Fibroblast of mammary gland (primary cell): ENCODE measurements around the gene TLR5.
"Not testable (repeated sequence)": the region's sequence is repeated elsewhere in the genome, so short reads cannot be mapped to it uniquely, and the experiment has no call there.

ENCODE experiments used
- DNase-seq: peaks from one replicate; pipeline ENCODE4 v3.0.0-alpha.2; 2010; ENCODE audit warnings: low read depth
- H3K4me3 ChIP-seq: 2 replicates; pipeline ENCODE4 v1.5.1; 2011; ENCODE audit warnings: low read depth, mild to moderate bottlenecking, low read length, moderate library complexity; ENCODE audit not compliant: control insufficient read depth
- TF ChIP-seq, protein P1 (sequence below): conservative IDR thresholded peaks from 2 replicates; pipeline ENCODE4 v1.5.1; 2011; ENCODE audit warnings: low read depth, low read length, inconsistent platforms; ENCODE audit not compliant: control insufficient read depth, insufficient read depth

The TLR5 gene

GRCh38 chr1:223180731-223181321 lies 37.8 kb upstream of the TLR5 start:
- H3K4me3 ChIP-seq = no peak overlapping the region
- TF ChIP-seq, protein P1, sequence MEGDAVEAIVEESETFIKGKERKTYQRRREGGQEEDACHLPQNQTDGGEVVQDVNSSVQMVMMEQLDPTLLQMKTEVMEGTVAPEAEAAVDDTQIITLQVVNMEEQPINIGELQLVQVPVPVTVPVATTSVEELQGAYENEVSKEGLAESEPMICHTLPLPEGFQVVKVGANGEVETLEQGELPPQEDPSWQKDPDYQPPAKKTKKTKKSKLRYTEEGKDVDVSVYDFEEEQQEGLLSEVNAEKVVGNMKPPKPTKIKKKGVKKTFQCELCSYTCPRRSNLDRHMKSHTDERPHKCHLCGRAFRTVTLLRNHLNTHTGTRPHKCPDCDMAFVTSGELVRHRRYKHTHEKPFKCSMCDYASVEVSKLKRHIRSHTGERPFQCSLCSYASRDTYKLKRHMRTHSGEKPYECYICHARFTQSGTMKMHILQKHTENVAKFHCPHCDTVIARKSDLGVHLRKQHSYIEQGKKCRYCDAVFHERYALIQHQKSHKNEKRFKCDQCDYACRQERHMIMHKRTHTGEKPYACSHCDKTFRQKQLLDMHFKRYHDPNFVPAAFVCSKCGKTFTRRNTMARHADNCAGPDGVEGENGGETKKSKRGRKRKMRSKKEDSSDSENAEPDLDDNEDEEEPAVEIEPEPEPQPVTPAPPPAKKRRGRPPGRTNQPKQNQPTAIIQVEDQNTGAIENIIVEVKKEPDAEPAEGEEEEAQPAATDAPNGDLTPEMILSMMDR = no peak
- peak; percentile 8 for DNase-seq

DNA sequence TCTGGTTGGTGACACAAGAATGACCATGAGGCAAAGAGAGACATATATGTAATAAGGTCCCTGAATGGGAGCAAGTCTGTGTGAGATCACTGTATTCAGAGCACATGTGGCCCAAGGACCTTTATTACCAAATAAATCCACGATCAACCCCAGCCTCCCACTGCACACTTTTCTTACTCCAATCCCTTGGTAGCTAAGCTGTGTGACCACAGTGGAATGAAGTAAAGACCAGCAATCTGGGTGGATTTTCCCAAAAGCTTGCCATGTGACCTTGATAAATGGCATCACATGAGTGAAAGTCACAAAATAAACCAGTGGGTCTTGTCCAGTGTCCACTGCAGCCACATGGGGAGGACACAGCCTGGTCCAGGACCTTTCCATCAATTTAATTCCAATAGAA lies 36.7 kb upstream of the TLR5 start:
- DNase-seq = no peak
- TF ChIP-seq, protein P1 = no peak
- H3K4me3 ChIP-seq = no peak overlapping the region

DNA sequence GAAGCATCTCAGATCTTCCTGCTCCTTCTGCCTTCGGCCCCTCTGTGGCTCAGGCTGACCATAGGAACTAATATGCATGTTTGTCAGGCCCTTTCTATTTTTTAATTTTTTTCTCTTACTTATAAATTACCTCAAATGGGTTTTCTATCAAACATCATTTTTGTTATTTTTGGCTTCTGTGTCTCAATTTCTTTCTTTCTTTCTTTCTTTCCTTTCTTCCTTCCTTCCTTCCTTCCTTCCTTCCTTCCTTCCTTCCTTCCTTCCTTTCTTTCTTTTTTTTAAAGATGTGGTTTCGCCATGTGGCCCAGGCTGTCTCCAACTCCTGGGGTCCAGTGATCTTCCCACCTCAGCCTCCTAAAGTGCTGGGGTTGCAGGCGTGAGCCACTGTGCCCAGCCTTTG lies 36.2 kb upstream of the TLR5 start:
- H3K4me3 ChIP-seq = no peak overlapping the region
- no peak for DNase-seq
- TF ChIP-seq, protein P1 = no peak

- DNase-seq = no peak
- H3K4me3 ChIP-seq = no peak overlapping the region
- TF ChIP-seq, protein P1 = no peak
Observed at GRCh38 chr1:223177681-223178080, 34.6 kb upstream of the TLR5 start.

DNA sequence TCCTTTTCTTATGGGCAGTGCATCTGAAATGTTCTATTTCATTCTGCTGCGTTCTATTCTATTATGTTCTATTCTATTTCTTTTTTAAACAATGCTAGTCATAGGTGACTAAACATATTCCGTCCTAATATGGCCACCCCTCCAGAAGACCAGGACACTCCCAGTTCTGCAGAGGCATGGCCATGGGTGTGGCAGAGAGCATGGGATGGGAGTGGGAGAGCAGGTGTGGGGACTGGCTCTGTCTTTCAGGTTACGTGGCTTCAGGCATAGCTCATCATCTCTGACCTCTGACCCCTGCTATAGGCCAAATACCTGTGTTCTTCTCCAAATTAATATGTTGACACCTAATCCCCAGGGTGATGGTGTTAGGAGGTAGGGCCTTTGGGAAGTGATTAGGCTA lies 33.4 kb upstream of the TLR5 start:
- no peak overlapping the region for H3K4me3 ChIP-seq
- no peak for DNase-seq
- TF ChIP-seq, protein P1 = no peak

DNA sequence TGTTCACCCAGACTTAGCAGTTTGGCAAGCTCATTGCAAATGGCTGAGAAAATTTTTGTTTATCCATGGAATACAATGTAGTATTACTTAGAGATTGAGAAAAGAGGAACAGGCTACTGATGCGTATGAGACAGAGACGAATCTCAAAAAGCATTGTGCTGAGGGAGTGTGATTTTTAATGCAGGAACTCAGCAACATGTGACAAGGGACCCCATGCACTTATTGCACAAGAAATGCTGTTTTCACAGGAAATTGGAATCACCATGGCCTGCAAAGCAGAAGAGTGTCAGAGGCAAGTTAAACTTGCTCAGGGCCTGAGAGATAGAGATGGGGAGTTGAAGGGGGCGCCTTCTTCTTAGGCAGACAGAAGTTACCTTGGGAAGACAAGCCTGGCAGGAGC lies 32.6 kb upstream of the TLR5 start:
- no peak overlapping the region for H3K4me3 ChIP-seq
- no peak for DNase-seq
- TF ChIP-seq, protein P1 = no peak

- DNase-seq = no peak
- TF ChIP-seq, protein P1 = peak; percentile 10
- H3K4me3 ChIP-seq = no peak overlapping the region
Observed at GRCh38 chr1:223175032-223175431, 32.0 kb upstream of the TLR5 start.

GRCh38 chr1:223169458-223169857 lies 26.4 kb upstream of the TLR5 start:
- H3K4me3 ChIP-seq, DNase-seq: not testable (repeated sequence)
